ENCODE data around the gene ITK.

ITK gene

DNA sequence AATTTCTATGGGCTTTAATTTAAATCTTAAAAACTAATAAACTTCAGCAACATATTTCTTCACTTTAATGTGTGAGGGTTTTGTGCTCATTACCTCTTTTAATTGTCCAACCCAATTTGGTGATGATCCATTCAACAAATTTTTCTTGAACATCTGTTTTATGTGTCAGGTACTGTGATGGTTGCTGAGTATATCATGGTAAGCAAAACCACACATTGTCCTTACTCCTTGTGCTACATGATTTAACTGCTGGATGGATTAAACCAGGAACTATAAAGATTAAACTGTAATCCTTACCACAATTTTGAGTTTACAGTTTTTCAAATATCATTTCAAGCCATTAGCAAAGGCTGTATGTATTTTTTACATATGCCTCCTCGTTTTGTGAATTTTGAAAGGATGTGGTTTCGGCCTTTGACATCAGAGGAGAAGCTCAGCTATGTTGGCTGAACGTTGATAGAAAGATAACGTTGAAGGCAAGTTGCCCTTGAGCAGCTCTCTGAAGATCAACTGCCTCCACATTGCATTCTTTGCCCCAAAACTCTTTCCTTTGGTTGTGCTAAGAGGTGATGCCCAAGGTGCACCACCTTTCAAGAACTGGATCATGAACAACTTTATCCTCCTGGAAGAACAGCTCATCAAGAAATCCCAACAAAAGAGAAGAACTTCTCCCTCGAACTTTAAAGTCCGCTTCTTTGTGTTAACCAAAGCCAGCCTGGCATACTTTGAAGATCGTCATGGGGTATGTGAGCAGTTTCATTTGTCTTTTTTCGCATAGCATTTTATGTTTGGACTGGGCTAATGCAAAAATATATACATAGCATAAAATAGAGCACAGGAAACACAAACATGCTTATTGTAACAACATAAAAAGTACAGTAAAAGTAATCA, at the start of gene ITK:
Gene ITK (plus strand): TSS at position 467 of the 891 bp plus-strand sequence. CDS start 138 bp downstream, at position 605.
- H3K4me1 Mint-ChIP-seq = peaks cover 43% of the 10 kb centered on the region
- no peaks in the 10 kb centered on the region for H3K9me3 Mint-ChIP-seq
- H3K36me3 Mint-ChIP-seq = peaks cover 31% of the 10 kb centered on the region
- peak within 1 kb of the TSS; percentile 96 for H3K4me3 Mint-ChIP-seq
- no peaks in the 10 kb centered on the region for H3K27me3 Mint-ChIP-seq
- H3K27ac Mint-ChIP-seq = peak within 1 kb of the TSS; percentile 99

DNA sequence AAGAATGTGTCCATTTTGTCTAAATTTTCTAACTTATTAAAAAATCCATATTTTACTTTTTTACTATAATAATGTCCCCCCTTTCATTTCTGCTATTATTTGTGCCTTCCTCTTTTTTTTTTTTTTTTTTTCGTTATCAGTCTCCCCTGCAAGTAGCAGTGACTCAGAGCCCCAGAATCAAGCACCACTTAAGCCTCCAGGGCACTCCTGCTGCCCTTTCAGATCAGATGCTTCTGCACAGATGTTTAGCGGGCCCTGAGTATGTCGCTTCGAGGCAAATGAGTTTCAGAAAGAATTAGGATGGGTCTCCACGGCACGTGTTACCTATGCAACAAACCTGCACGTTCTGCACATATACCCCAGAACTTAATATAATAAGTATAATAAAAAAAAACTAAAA, 49.7 kb upstream of the ITK start:
- Mint-ChIP-seq H3K36me3 (no peaks in the 10 kb centered on the region), H3K27ac (no peak overlapping the region), H3K4me3 (no peak overlapping the region), H3K27me3 (no peaks in the 10 kb centered on the region), H3K9me3 (no peaks in the 10 kb centered on the region), H3K4me1 (peaks cover 30% of the 10 kb centered on the region)

DNA sequence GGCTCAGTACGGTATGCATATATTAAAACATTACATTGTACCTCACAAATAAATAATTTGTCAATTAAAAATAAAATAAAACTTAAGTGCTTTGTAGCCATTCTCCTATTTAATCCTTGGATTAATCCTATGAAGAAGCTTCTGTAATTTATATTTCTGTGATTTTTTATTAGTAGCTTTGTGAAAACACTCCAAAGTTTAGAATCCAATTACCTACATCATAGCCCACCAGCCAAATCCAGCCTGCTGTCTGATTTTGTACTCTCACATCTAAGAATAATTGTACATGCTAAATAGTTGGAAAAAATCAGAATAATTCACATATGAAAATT, 48.4 kb upstream of the ITK start:
- H3K9me3 Mint-ChIP-seq = no peaks in the 10 kb centered on the region
- H3K4me3 Mint-ChIP-seq = no peak overlapping the region
- H3K36me3 Mint-ChIP-seq = peaks cover 4% of the 10 kb centered on the region
- peaks cover 35% of the 10 kb centered on the region for H3K4me1 Mint-ChIP-seq
- H3K27ac Mint-ChIP-seq = no peak overlapping the region
- no peaks in the 10 kb centered on the region for H3K27me3 Mint-ChIP-seq

DNA sequence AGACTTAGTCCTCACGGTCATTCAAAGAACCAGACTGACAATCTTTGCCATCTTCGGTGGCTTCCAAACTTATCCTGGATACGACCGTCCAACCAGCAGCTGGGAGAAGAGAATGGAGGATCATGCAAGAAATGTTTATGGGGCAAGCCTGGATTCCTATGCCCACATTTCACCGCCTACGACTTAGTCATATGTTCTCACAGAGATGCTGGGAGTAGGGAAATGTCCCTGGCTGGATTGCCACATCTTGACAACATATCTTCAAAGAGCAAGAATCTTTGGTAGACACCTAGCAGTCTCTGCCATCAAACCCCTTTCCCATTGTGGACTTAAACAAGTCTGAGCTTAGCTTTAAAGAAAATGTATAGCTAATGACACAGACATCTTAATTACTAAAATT, 42.9 kb upstream of the ITK start:
- Mint-ChIP-seq H3K27ac (peak overlapping the region; percentile 37), H3K27me3 (no peaks in the 10 kb centered on the region), H3K36me3 (peaks cover 25% of the 10 kb centered on the region), H3K9me3 (no peaks in the 10 kb centered on the region), H3K4me3 (no peak overlapping the region), H3K4me1 (peaks cover 53% of the 10 kb centered on the region)

DNA sequence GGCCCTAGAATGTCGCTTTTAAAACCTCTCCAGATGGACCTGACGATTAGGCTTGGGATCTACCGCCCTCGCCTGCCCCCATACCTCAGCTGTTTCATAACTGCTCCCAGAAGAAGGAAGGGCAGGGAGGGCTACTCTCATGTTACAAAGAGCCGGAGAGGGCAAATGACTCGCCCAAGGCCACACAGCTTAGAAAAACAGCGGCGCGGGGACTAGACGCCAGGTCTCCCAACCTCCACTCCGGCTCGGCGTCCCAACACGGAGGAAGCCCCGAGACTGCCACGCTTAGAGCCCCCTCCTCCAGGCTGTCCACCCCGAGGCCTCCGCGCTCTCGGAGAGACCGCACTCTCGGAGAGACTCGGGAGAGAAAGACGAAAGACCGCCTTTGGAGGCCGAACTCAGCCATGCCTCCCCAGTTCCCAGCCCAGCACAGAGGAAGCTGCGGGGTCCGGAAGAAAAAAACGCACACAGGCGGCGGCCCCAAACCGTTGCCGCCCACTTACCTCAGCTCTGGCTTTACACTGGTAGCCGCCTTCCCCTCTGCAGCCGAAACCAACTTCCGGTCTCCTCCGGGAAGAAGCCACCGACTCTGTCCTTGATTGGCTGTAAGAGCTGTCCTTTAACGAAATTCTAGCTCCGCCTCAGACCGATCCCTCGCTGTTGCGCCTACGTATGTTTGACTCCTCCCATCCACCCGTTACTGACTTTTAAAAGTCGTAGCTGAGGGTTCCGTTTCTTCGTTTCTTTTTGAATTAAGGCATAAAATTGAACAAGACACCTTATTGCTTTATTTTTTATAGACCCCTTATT, 38.1 kb upstream of the ITK start, which contains the start of gene MED7:
Gene MED7 (minus strand): TSS at position 549 of the 810 bp plus-strand sequence. CDS start 3,434 bp downstream, outside the sequence.
- Mint-ChIP-seq H3K9me3 (no peaks in the 10 kb centered on the region), H3K4me1 (peaks cover 41% of the 10 kb centered on the region), H3K27ac (peak within 1 kb of the TSS; percentile 98), H3K36me3 (peaks cover 18% of the 10 kb centered on the region), H3K4me3 (peak within 1 kb of the TSS; percentile 99), H3K27me3 (no peaks in the 10 kb centered on the region)

DNA sequence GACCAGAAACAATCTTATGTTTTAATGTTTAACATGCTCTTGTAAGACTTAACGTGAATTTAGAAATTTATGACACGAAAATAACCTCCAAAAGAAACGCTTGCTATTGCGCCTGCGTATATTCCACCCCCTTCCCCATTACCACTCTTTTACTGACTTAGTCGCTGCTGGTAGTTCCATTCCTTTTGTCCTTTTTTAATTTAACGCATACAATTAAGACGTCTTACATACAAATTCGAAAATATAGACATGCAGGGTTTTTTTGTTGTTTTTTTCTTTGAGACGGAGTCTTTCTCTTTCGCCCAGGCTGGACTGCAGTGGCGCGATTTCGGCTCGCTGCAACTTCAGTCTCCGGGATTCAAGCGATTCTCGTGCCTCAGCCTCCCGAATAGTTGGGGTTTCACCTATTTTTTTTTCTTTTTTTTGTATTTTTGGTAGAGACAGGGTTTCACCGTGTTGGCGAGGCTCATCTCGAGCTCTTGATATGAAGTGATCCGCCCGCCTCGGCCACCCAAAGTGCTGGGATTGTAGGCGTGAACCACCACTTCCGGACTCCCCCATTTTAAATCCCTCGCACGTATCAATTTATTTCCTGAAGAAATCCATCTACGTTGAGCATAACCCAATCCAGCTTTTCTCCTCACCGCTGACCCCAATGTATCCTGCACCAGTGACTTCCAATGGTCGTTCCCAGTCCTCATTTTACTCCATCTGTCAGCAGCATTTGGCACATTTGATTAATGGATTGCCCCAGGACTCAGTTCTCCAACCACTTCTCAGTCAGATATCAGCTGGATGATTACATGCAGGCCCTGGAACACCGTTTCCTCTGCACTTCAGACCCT, 37.3 kb upstream of the ITK start:
- Mint-ChIP-seq H3K27ac (peak overlapping the region; percentile 98), H3K4me3 (peak overlapping the region; percentile 99), H3K9me3 (no peaks in the 10 kb centered on the region), H3K36me3 (peaks cover 12% of the 10 kb centered on the region), H3K4me1 (peaks cover 46% of the 10 kb centered on the region), H3K27me3 (no peaks in the 10 kb centered on the region)

DNA sequence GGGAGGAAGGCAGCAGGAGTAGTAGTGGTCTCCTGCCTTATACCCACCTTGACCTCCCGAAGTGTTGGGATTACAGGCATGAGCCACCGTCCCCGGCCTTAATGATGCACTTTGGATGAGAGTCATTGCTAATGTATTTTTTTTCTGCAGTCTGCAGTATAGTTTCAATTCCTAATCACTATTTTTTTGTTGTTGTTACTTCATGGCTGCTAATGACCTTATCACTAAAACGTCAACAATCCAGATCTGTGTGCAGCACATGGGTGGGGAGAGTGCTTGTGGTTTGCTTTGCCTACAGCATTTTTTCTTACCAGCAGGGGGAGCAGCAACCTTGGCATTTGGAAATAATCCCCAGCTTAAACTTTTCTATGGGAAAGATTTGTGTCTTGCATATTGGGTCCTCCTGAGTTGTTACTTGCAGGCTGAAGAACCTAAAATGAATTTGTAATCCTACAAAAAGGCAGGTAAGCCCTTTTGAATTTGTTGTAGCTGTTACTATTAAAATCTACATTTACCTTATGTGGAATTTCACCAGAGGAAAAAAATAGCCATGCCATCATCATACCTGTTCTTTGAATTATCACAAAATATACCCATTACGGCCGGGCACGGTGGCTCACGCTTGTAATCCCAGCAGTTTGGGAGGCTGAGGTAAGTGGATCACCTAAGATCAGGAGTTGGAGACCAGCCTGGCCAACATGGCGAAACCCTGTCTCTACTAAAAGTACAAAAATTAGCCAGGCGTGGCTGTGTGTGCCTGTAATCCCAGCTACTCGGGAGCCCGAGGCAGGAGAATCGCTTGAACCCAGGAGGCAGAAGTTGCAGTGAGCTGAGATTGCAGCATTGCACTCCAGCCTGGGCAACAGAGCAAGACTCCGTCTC, 31.7 kb upstream of the ITK start:
- H3K4me3 Mint-ChIP-seq = peak overlapping the region; percentile 49
- H3K36me3 Mint-ChIP-seq = no peaks in the 10 kb centered on the region
- peak overlapping the region; percentile 89 for H3K27ac Mint-ChIP-seq
- H3K9me3 Mint-ChIP-seq = no peaks in the 10 kb centered on the region
- H3K4me1 Mint-ChIP-seq = peaks cover 52% of the 10 kb centered on the region
- no peaks in the 10 kb centered on the region for H3K27me3 Mint-ChIP-seq

DNA sequence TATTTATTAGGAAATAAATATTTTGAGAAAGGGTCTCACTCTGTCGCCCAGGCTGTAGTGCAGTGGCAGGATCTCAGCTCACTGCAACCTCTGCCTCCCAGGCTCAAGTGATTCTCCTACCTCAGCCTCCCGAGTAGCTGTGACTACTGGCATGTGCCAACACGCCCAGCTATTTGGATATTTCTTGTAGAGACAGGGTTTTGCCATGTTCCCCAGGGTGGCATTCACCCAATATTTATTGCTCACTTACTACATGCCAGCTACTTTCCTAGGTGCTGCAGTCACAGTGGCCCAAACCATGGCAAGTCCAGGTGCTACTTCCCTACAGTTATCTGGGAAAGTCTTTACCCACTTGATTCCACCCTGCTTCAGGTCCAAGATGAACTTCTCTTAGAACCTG, 29.6 kb upstream of the ITK start:
- Mint-ChIP-seq H3K27me3 (no peaks in the 10 kb centered on the region), H3K4me1 (peaks cover 69% of the 10 kb centered on the region), H3K4me3 (no peak overlapping the region), H3K27ac (peak overlapping the region; percentile 89), H3K9me3 (no peaks in the 10 kb centered on the region), H3K36me3 (no peaks in the 10 kb centered on the region)

DNA sequence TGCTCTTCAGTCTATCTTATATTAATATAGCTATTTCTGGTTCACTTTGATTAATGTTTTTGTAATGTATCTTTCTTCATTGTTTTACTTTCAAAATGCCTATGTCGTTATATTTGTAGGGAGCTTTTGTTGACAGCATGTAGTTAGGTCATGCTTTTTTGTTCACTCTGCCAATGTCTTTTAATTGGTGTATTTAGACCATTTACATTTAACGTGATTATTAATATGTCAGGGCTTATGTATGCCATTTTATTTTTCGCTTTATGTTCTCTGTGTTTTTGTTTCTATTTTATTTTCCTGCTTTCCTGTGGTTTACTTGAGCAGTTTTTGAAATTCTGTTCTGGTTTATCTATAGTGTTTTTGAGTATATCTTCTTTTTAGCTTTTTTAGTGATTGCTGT, 25.3 kb upstream of the ITK start:
- Mint-ChIP-seq H3K27me3 (no peaks in the 10 kb centered on the region), H3K36me3 (no peaks in the 10 kb centered on the region), H3K4me1 (peaks cover 86% of the 10 kb centered on the region), H3K4me3 (peak overlapping the region; percentile 84), H3K9me3 (no peaks in the 10 kb centered on the region), H3K27ac (peak overlapping the region; percentile 96)

DNA sequence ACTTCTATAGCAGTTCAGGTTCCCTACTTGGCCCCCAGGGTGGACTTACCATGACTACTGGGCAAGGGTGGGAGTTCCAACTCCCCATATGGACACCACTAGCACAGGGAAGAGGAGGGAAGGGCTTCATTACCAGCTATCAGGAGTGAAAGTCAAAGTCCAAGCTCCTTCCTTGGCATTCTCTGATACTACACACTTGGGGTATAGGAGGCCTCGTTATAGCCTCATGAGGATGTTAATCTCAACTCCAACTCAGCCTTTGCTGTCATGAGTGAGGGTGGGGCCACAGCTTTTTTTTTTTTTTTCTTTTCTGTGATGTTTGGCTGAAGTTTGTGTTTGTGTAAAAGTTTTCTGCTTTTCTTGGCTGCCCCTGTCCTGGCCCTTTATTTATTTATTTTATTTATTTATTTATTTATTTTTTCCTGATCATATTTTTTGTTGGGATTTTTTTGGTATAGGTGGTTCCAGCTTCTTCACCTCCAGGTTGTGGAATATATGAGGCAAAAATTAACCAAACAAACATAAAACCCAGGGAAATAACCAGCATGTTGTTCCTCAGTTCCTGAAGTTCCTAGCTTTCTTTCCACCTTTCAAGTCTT, 23.2 kb upstream of the ITK start:
- Mint-ChIP-seq H3K4me1 (peaks cover 83% of the 10 kb centered on the region), H3K36me3 (no peaks in the 10 kb centered on the region), H3K27me3 (no peaks in the 10 kb centered on the region), H3K4me3 (no peak overlapping the region), H3K27ac (peak overlapping the region; percentile 69), H3K9me3 (no peaks in the 10 kb centered on the region)

DNA sequence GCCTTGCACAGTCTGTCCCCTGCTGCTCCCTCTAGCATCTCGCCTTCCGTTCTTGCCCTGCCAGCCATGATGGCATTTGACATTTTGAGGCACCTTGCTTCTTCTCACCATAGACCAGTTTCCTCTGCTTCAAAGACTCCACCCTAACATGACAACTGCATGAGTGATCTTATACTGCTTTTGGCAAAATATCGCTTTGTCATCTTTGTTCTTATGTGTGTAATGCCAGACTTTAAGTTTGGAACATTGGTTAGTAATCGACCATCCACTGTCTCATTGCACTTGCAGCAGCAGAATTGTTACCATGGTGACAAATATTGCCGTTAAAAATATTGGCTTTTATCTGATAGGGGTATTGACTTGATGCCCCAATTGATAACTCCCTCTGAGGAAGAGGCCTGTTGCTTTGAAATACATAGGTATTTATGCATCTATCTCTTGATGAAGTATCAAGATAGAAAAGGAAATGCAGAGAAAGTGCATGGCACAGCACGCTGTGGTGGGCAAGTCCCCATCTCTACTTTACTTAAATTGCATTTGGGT, 21.4 kb upstream of the ITK start:
- Mint-ChIP-seq H3K4me1 (peaks cover 70% of the 10 kb centered on the region), H3K9me3 (no peaks in the 10 kb centered on the region), H3K36me3 (peaks cover 2% of the 10 kb centered on the region), H3K27ac (peak overlapping the region; percentile 89), H3K27me3 (no peaks in the 10 kb centered on the region), H3K4me3 (peak overlapping the region; percentile 45)

DNA sequence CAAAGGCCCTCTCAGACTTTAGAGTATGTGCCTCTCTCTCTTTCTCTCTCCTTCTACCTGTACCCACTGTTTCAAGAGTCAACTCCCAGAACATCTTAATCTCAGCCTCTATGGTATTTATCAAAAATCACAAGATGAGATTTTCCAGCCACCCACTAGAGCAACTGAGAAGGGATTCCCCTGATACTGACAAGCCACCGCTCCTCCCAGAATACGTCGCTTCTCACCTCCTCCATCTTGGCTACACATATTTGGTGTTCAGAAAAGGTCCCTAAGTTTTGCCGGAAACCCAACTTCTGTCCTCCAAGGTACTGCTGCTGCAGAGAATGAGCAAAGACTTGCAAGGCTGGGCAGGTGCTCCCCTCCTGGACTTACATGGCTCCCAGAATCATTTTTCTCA, 20.6 kb upstream of the ITK start:
- Mint-ChIP-seq H3K4me3 (peak overlapping the region; percentile 45), H3K27me3 (no peaks in the 10 kb centered on the region), H3K27ac (peak overlapping the region; percentile 89), H3K9me3 (no peaks in the 10 kb centered on the region), H3K4me1 (peaks cover 63% of the 10 kb centered on the region), H3K36me3 (peaks cover 2% of the 10 kb centered on the region)

DNA sequence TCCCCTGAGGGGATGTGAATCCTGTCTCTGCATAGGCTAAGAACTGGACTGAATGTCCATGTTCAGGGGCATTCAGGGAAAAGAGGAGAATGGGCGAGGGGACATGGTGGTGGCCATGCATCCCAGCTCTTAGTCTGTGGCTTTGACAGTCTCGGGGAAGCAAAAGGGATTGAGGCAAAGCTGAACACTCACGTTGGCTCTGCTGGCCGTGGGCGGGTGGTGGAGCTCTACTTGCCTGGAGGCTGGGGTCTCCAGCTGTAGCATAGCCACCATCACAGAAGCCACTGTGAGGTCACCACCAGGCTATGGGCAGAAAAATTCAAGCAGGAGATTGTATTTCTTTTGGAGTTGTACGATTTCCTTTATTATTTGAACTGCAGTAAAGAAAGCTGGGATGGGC, 18.6 kb upstream of the ITK start:
- no peak overlapping the region for H3K4me3 Mint-ChIP-seq
- no peaks in the 10 kb centered on the region for H3K27me3 Mint-ChIP-seq
- H3K36me3 Mint-ChIP-seq = peaks cover 2% of the 10 kb centered on the region
- H3K27ac Mint-ChIP-seq = peak overlapping the region; percentile 73
- no peaks in the 10 kb centered on the region for H3K9me3 Mint-ChIP-seq
- H3K4me1 Mint-ChIP-seq = peaks cover 64% of the 10 kb centered on the region

DNA sequence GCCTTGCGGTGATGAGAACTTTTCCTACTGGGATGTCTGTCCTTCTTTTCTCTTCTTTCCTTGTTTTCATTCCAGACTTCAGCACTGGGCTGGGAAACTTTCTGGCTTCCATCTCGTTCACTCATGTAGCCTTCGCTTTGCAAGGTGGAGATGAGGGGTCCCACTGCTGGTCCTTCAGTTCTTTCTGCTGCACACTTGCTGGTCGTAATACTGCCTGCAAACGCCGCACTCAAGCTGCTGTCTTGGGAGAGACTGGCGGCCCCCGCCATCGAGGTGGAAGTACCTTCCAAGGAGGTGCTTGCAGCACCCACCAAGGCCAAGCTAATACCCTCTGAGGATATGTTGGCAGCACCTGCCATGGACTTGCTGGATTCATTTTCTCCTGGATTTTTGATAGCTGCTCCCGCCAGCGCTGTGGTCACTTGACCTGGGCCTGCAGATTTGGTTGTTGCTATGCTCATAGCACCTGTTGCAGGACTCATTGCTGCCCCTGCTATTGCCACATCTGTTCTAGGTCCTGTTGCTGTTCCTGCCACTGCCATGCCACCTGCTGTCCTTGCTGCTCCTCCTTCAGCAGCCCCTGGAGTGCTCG, 17.6 kb upstream of the ITK start:
- no peak overlapping the region for H3K4me3 Mint-ChIP-seq
- no peaks in the 10 kb centered on the region for H3K9me3 Mint-ChIP-seq
- no peaks in the 10 kb centered on the region for H3K27me3 Mint-ChIP-seq
- H3K27ac Mint-ChIP-seq = peak overlapping the region; percentile 73
- H3K4me1 Mint-ChIP-seq = peaks cover 64% of the 10 kb centered on the region
- peaks cover 2% of the 10 kb centered on the region for H3K36me3 Mint-ChIP-seq
